Kidney (tissue), 14 donors: ENCODE results near the gene FLAD1. TPM values are rescaled to one million over a fixed set of nuclear protein-coding genes. Genes with fewer than 3 reads are reported as not detected.

Source experiments
- DNase-seq, 5 donors: peaks; one replicate each; pipeline ENCODE4 v3.0.0-alpha.2; 2013 to 2020
- FAIRE-seq: peaks from 2 replicates; lab custom pipeline; 2012; peaks lifted over from hg19 to GRCh38; lab: Jason Lieb, UNC
- H3K27ac ChIP-seq, 2 donors: one replicate each; pipeline ENCODE4 v1.7.0; 2013; ENCODE audit warnings: low read depth in 2 of 2, low read length in 2 of 2, inconsistent platforms in 1 of 2
- H3K27me3 ChIP-seq: one replicate; pipeline ENCODE4 v1.7.1; 2013; ENCODE audit warnings: low read length, inconsistent platforms; ENCODE audit not compliant: control insufficient read depth, insufficient read depth
- H3K36me3 ChIP-seq, 3 donors: one replicate each; pipeline versions ENCODE4 v1.7.0 to v1.7.1; 2013; ENCODE audit warnings: low read length in 3 of 3, control low read depth in 1 of 3, inconsistent platforms in 1 of 3; ENCODE audit not compliant: insufficient read depth in 3 of 3, control insufficient read depth in 2 of 3
- H3K4me1 ChIP-seq, 3 donors: one replicate each; pipeline versions ENCODE4 v1.7.0 to v1.7.1; 2013; ENCODE audit warnings: low read length in 3 of 3, inconsistent platforms in 1 of 3, low read depth in 1 of 3; ENCODE audit not compliant: control insufficient read depth in 2 of 3, insufficient read depth in 2 of 3
- H3K4me3 ChIP-seq, 3 donors: one replicate each; pipeline versions ENCODE4 v1.7.0 to v1.8.1; 2013; ENCODE audit warnings: low read length in 3 of 3, control low read depth in 1 of 3, inconsistent platforms in 1 of 3
- H3K9ac ChIP-seq, 3 donors: one replicate each; pipeline versions ENCODE4 v1.7.0 to v1.7.1; 2013; ENCODE audit warnings: low read length in 3 of 3, control low read depth in 1 of 3, inconsistent platforms in 1 of 3
- H3K9me3 ChIP-seq, 3 donors: one replicate each; pipeline versions ENCODE4 v1.7.0 to v1.7.1; 2013; ENCODE audit warnings: low read length in 3 of 3, control low read depth in 1 of 3, inconsistent platforms in 1 of 3; ENCODE audit not compliant: control insufficient read depth in 2 of 3, insufficient read depth in 1 of 3
- intact Hi-C: fragments of 100-400 bp; cut with DNase I; formaldehyde crosslinking; loops from one replicate; pipeline ENCODE4 v1.11.1; 2022
- polyA plus RNA-seq: library from polyadenylated mRNA; stranded (reverse); fragments of 350-450 nt; fragmentation: Illumina TruSeq; extraction: RNeasy Lipid Tissue Mini Kit (QIAGEN cat#74804); gene quantifications from one replicate; pipeline ENCODE4 v1.2.3, GENCODE V29; 2014; ENCODE audit warnings: low read depth, low replicate concordance; ENCODE audit not compliant: insufficient read depth
- total RNA-seq: library from RNA; stranded (reverse); fragmentation: NEBNext Ultra II Directional; extraction: Animal tissue kit (Norgen Biotek cat#: 25700); gene quantifications from one replicate; pipeline ENCODE4 v1.2.1, GENCODE V29; 2021
- TF ChIP-seq, protein P1 (sequence below): IDR thresholded peaks from 3 replicates; pipeline ENCODE4 v1.5.1; 2012; ENCODE audit warnings: mild to moderate bottlenecking, moderate library complexity, borderline replicate concordance; ENCODE audit not compliant: insufficient read depth; ENCODE audit errors: extremely low read depth
- donor health status: control.
- donor health status: control.
- donor health status: control.
- donor health status: control.
- donor health status: control.
- donor health status: DM: yes; HTN: yes; CAD: no.
- donor health status: Normal renal cell carcinoma (clear cell type).

The FLAD1 gene
- total and polyA plus RNA-seq, 2 donors from 2014 or later: 34.1 to 37.9 TPM

DNA sequence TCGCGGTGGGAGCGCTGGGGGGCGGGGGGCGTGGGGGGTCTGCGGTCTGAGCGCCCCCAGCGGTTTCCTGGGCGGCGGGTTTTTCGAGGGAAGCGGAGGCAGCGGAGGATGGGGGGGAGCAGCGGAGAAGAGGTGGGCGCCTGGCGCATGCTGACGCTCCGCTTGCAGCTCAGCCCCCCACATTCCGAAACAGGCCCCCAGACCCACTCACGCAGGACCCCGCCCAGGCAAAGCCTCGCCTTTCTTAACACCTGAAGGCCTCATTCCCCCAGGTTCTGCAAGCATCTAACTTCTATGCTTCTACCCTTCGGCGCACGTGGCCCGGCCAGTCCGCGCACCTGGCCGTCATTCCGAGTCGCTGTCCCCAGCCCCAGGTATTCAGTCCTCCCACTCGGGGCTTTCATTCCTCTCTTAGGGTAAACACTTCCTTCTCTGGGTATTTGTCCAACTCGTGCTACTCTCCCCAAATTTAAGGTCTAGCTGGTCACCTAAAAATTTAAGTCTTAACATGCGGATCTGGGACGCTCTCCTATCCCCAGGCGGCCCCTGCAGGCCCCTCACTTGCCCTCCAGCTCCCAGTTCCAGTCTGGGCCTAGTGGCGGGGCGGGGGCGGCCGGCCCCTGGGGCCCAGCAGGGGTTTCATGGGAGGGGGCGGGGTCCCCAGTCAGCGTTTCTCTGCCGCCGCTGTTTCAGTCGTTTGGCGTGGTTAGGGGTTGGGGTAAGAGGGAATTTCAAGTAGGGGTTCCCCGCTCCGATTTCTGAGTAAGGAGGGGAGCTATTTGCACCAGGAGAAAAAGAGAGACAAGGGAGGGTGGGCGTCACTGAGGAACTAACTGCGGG lies 16.6 kb downstream of the FLAD1 start:
- FAIRE-seq (no peak), DNase-seq (peak; percentile 53 to 85 (median 79))
- intact Hi-C loops: no loop called here
- Histone ChIP-seq H3K36me3 (no peaks in the 10 kb centered on the region), H3K9me3 (no peaks in the 10 kb centered on the region), H3K4me1 (peaks cover 2 to 18% (median 10%) of the 10 kb centered on the region in 3 donors), H3K27ac (peak overlapping the region; percentile 84 to 87), H3K9ac (peak overlapping the region; percentile 47 to 73 (median 60)), H3K27me3 (no peaks in the 10 kb centered on the region), H3K4me3 (peak overlapping the region; percentile 56 to 76 (median 66))
- TF ChIP-seq, protein P1, sequence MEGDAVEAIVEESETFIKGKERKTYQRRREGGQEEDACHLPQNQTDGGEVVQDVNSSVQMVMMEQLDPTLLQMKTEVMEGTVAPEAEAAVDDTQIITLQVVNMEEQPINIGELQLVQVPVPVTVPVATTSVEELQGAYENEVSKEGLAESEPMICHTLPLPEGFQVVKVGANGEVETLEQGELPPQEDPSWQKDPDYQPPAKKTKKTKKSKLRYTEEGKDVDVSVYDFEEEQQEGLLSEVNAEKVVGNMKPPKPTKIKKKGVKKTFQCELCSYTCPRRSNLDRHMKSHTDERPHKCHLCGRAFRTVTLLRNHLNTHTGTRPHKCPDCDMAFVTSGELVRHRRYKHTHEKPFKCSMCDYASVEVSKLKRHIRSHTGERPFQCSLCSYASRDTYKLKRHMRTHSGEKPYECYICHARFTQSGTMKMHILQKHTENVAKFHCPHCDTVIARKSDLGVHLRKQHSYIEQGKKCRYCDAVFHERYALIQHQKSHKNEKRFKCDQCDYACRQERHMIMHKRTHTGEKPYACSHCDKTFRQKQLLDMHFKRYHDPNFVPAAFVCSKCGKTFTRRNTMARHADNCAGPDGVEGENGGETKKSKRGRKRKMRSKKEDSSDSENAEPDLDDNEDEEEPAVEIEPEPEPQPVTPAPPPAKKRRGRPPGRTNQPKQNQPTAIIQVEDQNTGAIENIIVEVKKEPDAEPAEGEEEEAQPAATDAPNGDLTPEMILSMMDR: no peak

DNA sequence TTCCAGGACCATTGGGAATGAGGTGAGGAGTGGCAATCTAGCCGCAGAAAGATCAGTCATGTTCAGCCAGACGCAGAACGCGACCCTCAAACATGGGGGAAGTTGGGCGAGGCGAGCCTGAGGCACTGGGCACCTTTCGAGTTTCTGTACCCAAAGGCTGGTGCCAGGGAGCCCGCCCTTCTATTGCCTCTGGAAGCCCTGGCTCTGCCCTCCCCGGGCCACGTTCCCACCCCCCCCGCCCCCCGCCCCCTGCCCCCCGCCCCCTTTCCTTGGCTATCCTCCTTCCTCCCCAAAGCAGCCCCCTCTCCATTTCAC lies 17.2 kb downstream of the FLAD1 start:
- peak overlapping the region; percentile 66 to 90 (median 76) for H3K4me3 ChIP-seq
- H3K27me3 ChIP-seq: no peaks in the 10 kb centered on the region
- TF ChIP-seq, protein P1: no peak
- intact Hi-C loops: no loop called here
- DNase-seq (peak in 2 of 5 donors; percentile 58 to 82), FAIRE-seq (no peak)
- no peaks in the 10 kb centered on the region for H3K9me3 ChIP-seq
- H3K9ac ChIP-seq: peak overlapping the region; percentile 47 to 73 (median 60)
- H3K27ac ChIP-seq: peak overlapping the region; percentile 97
- H3K4me1 ChIP-seq: peaks cover 2 to 22% (median 10%) of the 10 kb centered on the region in 3 donors
- H3K36me3 ChIP-seq: no peaks in the 10 kb centered on the region

DNA sequence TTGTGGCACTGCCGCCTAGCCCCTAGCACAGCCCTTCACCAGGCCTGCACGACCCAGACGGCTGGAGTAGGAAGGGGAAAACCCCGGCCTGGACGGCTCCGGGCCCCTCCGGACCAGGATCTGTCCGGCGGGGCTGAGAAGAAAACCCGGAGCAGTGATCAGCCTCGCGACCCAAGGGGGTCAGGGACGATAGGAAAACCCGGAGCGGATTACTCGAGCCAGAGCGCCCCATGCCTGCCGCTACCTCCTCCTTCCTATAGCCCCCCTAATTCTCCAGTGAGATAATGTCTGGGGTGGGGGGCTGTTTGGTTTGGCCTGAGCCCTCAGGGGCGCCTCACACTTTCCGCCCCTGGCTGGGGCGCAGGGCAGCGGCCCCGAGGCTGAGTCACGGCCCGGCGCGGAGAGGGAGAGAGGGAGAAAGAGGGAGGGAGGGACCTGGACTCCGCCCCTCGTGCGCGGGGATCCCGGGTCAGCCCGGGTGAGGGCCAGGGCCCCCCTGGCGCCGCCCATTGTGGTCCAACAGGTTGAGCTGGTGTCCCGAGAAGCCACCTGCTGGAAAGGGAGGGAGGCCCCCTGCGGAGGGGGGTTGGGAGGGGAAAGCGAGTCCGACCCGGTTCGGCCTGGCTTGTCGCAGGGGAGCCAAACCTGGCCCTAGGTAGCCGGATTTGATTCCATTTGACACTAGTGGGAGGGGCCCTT lies 17.7 kb downstream of the FLAD1 start:
- intact Hi-C loops: no loop called here
- H3K27me3 ChIP-seq: no peaks in the 10 kb centered on the region
- FAIRE-seq (no peak), DNase-seq (peak; percentile 94 to 98 (median 97))
- H3K27ac ChIP-seq: peak overlapping the region; percentile 97
- H3K36me3 ChIP-seq: no peaks in the 10 kb centered on the region
- TF ChIP-seq, protein P1: peak; percentile 21
- peak overlapping the region; percentile 59 to 90 (median 75) for H3K4me3 ChIP-seq
- H3K9me3 ChIP-seq: no peaks in the 10 kb centered on the region
- peak overlapping the region; percentile 20 to 97 (median 30) for H3K9ac ChIP-seq
- peaks cover 2 to 24% (median 10%) of the 10 kb centered on the region in 3 donors for H3K4me1 ChIP-seq
